HG03159 (cell line): Measurements from ENCODE around the gene CGGBP1.

Source experiments
- ATAC-seq: cut with Tn5 transposase; IDR thresholded peaks from one replicate; pipeline ENCODE4 v1.9.1; 2021; ENCODE audit warnings: mild to moderate bottlenecking, moderate library complexity; ENCODE audit not compliant: unreplicated experiment

The CGGBP1 gene, protein sequence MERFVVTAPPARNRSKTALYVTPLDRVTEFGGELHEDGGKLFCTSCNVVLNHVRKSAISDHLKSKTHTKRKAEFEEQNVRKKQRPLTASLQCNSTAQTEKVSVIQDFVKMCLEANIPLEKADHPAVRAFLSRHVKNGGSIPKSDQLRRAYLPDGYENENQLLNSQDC

DNA sequence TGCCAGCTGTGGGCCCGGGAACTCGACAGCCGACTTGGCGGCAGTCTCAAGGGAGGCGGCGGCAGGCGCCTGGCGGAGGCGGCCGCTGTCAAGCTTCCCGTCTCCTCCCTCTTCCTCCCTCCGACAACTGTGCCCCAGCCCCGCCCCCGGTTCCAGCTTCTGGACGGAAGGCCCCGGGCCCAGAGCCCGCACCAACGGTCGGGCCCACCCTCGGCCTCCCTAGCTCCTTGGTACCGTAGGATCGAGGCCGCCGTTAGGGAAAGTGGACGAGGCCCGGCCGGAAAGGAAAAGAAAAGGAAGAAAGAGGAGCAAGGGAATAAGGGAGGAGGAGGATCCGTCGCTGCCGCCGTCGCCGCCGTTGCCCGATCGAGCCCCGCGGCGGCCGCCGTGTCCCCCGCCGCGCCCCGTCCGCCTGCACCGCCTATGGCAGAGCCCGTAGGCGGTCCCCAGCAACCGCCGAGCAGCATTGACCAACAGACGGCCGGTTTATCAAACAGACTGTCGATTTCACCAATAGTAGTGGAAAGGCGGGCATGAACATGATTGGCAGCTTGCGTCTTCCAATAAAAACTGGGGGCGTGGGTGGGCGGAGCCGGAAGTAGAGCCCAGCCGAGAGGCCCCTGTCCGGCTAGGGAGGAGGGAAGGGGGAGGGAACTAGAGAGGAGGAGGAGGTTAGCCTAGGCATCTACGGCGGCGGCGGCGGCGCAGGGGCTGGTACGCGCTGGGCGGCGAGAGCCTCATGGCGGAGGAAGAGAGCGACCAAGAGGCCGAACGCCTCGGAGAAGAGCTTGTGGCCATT lies at the start of gene CGGBP1, which contains the start of gene ZNF654:
CGGBP1 (minus strand) TSS at position 425 of the 799 bp plus-strand sequence. CDS start 3,029 bp downstream, outside the sequence.
ZNF654 (plus strand) TSS at position 675 of the 799 bp plus-strand sequence; CDS start at position 740, 65 bp downstream.
- ATAC-seq: peak; percentile 96

DNA sequence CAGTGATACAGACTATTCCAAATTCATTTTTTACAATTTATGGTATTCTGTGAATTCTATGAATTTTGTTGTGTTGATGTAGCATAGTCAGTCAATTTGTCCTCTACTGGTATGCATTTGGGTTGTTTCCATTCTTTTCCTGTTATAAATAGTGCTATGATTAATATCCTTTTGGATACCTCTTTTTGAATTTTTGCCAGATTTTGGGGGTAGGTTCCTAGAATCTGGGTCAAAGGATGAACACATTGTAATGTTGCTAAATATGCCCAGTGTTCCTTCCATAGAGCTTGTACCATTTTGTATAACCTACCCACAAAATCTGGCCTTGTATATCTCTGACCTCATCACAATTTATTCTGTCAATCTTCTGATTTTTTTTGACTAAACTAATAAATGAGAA lies 46.5 kb upstream of the CGGBP1 start:
- ATAC-seq: no peak

DNA sequence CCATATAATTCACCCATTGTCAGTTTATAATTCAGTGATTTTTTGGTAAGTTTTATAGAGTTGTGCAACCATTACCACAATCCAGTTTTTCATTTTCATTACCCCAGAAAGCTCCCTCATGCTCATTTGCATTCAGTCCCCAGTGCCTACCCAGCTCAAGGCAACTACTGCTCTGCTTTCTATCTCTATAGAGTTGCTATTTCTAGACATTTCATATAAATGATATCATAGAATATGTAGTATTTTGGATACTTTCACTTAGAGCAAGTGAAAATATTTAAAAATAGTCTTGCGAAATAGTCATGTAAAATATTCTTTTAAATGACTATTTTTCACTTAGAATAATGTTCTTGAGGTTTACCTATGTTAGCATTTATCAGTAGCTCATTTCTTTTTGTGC lies 42.3 kb upstream of the CGGBP1 start:
- ATAC-seq: peak; percentile 70

DNA sequence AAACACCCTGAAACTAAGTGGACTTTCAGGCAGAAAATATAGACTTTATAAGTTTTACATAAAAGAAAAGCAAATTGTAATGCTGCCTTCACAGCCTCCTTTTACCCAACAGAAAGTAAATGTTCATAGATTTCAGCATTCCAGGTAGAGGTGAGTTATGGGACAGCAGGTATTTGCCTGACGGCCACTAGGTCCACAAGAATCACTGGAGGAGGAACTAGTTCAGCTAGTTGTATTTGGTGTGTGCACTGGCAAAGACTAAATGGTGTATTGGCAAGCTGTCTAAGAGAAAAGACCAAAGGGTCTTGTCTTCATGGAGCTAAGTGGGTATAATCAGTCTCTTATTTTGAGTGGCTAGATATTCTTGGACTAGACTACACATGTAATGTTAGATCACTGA lies 34.5 kb upstream of the CGGBP1 start:
- ATAC-seq: no peak

DNA sequence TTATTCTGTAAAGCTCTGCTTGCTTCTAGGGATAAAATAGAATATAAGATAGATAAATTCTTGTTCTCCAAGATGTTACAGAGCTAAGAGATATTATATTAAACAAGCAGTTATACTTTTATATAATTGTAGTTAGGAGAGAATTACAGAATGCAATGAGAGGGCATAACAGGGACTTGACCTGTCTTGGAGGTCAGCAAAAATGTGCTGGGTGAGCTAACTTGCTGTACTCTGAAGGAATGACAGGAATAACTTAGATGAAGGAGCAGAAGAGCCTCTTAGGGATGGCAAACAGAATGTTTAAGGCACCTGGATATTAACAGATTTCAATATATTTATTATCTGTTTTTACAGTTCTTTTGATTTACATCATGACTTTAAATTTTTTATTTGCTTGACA lies 33.5 kb upstream of the CGGBP1 start:
- ATAC-seq: no peak

DNA sequence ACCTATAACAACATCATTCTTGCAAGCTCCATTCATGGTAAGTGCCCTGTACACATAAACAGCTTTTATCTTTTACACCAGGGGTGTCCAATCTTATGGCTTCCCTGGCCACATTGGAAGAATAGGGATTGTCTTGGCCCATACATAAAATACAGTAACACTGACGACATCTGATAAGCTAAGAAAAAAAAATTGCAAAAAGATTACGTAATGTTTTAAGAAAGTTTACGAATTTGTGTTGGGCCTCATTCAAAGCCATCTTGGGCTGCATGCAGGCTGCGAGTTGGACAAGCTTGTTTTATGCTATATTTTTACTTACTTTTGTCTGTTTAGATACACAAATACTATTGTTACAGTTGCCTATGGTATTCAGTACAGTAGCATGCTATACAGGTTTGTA lies 31.9 kb upstream of the CGGBP1 start:
- ATAC-seq: no peak

DNA sequence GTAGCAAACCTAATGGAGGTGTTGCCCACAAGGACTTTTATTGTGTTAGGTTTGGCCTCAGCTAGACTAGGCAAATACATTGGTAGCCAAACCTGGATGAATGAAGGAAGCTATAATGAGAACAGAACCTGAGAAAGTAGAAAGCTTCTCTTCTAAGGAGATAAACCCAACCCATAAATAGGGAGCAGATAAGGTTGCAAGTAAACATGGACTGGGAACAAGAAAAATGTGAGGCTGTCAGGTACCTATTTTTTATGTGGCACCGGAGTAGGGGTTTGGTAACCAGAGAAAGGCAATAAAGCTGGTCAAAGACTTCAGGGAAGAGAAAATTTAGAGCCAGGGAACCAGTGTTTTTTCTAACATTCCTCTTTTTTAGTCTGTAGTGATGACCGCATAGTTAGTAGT lies 25.3 kb upstream of the CGGBP1 start:
- no peak for ATAC-seq

DNA sequence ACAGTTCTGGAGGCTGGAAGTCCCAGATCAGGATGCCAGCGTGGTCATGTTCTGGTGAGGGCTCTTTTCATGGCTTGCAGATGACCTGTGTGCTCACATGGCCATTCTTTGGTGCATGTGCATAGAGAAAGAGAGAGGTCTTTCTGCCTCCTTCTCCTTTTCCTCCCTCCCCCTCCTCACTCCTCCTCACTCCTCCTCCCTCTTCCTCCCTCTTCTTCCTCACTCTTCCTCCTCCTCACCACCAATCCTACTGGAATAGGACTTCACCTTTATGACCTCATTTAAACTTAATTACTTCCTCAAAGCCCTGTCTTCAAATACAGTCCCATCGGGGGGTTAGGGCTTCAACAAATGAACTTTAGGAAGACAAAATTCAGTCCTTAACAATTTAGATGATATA lies 24.0 kb upstream of the CGGBP1 start:
- no peak for ATAC-seq

DNA sequence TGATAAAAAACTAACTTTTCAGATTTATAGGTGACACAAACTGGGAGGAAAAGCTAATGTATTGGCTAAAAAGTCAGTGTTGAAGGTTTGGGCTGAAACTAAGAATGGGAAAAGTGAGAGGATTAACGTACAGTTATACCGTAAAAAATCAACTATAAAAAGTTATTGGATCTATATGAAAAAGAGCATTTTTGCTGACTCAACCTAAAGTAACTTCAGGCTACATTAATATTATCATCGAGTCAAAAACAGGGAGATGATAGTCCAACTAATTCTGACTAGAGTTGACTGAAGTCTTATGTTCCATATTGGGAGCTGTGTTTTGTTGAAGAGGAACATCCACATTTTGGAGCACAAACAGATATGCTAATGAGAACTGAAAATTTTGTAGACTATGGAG lies 20.1 kb upstream of the CGGBP1 start:
- ATAC-seq: no peak

DNA sequence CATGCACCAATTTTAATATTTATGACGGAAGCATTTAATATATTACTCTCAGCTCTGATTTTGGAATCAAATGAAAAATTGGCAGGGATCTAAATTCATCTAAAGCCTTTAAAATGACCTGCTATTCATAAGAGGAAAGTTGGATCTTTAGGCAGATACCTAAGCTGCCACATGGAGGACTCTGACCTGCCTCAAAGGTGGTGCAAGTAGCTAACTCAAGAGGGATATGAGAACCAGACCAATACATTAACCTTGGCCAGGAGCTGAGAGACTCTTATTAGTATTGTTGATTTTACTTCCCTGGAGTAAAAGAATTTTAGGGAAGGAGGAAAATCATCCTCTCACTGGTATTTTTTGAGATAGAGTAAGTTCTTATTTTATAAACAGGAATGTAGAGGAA lies 17.9 kb upstream of the CGGBP1 start:
- ATAC-seq: no peak

DNA sequence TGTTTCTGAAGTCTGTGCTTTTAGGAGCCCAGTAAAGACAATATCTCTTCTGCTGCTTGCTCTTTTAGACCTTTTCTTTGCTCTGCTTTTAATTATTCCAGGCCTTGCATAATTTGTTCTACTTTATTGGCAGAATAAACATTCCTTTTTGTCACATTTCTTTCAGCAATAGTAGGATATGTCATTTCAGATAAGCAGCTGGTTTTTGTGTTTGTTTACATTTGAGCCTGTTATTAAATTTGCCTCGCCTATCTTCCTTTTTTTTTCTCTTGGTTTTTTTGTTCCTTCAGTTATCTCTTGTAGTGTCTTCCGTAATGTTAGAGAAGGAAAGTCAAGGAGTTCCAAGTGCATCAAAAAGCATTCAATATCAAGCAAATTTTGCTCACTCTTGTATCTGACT lies 16.7 kb upstream of the CGGBP1 start:
- ATAC-seq: no peak

DNA sequence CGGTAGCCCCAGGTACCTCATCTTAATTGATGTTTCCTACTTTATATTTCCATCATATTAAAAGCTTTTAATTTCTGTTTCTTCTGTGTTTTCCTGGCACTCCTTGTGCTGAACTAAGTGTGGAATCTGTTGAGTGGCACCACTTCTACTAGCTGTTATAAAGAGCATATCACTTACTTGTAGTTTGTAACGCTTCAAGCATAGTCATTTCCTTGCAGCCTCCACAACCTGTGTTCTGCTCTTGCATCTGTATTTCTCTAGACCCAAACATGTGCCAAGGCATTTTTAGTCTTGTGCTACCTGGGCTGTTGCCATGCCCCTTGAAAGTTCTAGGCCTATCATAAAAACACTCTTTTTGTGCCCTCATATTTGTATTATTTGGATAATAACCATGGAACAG lies 16.3 kb upstream of the CGGBP1 start:
- ATAC-seq: no peak

DNA sequence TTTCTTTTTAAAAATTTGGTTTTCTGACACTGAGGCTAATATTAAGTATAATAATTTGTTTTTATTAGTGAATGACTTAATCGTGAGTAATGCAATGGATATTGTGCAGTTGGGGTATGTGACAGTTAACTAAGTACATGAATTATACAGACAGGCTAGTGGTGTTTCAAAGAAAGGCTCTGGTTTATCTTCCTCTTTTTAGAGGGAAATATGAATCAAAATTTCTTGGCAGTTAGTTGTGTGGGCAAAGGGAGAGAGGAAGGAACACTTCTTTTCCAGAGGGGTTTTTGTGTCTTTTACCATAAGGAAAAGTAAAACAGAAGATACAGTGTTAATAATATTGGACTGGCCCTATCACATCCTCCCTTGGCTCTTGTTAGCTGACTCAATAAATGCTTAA lies 2.9 kb upstream of the CGGBP1 start:
- no peak for ATAC-seq

DNA sequence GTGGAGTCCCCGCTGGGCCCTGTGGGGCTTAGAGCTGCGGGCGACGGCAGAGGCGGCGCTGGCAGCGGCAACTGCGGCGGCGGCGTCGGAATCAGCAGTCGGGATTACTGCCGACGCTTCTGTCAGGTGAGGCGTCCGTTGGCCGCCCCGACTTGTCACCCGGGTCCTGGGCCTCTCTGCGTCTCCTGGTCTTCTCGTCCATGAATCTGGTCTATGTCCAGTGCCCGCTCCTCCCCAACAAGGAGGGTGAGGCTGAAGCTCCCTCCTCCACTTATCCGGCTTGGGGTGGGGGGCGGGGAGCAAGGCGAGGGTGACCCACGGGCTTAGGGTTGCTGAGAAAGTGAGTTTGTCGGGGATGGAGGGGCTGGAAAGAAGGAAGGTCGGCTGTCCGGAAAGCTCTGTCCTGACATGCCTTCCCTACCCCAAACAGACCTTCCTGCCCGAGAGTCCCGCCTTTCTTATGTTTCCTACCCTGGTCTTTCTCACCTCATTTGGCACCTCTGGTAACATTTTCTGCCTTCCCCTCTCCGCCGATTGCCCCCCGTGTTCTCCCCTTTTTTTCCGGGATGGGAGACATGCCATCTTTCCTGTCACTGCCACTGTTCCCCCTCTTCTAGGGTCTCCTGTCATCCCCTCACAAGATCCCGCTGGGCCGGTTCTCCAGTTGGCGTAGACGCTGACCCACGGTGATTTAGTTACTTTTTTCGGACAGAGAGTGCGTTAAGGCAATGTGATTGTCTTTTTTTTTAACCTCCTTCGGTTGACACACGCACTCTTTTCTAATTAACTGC lies 770 bp upstream of the CGGBP1 start:
- peak; percentile 19 for ATAC-seq

DNA sequence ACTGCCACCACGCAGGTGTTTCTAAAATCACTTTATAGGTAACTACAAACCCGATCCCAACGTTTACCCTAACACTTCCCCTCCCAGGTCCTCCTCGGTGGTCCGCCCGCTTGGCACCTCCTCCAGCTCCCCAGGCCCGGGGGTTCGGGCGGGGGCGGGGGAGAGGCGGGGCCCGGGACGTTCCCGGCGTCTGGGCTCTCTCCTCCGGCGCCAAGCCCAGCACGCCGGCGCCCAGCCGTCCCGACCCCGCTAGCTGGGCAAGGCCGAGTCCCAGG lies 562 bp downstream of the CGGBP1 start:
- ATAC-seq: no peak

DNA sequence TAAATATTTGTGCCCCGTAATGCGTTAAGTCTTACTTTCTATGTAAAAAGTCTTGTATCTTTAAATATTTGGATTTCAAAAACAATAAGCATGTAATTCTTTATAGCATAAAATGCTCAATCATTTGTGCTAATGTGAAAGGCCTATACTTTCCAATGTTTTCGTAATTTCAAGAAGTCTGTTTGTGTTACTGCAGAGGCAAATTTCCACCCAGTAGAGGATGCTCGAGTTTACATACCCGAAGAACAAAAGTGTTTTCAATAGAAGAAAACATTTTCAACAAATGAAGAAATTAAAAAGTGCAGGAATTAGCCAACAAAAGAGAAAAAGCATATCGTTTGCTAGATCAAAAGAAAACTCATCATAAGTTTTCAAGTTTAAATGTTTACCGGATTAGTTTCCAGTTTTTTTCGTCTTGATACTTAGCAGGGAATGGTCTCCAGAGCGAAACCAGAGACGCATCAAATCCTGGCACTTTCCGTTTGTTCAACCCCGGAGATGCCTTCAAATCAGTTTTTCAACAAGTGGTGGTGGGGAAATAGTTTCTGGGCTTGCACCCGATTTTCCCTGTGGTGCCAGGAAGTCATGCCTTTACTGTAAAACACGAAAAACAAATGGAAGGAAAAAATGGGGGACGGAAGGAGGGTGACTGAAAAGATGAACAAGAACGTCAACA lies 1.0 kb downstream of the CGGBP1 start:
- no peak for ATAC-seq

DNA sequence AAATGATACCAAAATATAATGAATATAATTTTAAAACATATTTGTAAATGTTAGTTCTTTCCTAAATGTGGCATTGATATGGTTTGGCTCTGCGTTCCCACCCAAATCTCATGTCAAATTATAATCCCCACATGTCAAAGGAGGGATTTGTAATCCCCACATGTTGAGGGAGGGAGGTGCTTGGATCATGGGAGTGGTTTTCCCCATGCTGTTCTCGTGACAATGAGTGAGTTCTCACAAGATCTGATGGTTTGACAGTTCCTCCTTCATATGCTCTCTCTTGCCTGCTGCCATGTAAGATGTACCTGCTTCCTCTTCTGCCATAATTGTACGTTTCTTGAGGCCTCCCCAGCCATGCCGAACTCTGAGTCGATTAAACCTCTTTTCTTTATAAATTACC lies 12.0 kb downstream of the CGGBP1 start:
- no peak for ATAC-seq

DNA sequence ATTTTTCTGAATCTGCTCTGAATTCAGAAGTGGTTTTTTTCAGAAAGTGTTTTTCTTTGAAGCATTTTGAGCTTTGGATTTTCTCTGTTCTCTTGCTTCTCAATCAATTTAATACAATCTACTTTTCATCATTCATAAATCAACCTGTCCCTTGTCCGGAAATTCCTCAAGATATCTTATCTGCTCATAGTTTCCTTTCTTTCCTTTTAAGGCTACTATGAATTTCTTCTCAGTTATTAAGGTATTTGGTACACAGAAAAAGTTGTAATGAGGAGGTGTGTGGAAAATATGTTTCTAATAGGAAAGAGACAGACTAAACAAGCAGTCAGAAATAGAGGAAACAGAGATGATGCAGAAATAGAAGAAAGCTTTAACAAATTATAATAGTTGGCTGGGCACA lies 14.4 kb downstream of the CGGBP1 start:
- no peak for ATAC-seq

DNA sequence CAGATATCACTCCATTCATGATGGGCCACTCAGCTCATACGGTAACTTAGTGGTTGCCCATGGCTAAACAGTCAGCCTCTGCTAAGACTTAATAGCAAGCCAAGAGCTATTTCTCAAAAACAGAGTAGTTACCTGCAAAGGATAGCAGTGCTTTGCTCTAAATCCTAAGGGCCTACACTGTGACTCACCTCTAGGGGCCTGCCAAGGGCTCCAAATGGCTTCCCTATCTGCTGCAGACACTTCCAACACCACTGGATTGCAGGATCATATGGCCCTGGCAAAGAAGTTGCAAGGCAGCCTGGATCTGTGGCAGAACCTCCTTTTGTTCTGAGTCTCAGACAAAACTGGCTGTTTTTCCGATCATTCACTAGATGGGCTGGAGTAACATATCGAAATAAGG lies 17.8 kb downstream of the CGGBP1 start:
- no peak for ATAC-seq

DNA sequence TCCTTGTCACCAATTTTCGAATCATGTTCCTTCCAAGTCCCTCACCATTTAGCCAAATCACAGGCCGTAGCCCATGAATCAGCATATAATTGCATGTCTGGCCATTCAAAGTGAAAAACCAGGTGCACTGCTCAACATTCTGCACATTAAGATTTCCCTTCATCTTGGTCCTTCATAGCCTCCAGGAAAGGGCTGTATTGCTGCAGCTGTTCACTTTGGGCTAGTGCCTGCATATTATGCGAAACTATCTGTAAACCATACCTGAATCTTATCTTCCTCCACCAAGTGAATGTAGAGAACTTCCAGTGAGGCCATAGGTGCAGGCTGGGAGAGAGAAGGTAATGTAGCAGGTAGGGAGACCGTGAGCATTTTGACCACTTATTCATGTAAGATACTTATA lies 18.3 kb downstream of the CGGBP1 start:
- no peak for ATAC-seq

DNA sequence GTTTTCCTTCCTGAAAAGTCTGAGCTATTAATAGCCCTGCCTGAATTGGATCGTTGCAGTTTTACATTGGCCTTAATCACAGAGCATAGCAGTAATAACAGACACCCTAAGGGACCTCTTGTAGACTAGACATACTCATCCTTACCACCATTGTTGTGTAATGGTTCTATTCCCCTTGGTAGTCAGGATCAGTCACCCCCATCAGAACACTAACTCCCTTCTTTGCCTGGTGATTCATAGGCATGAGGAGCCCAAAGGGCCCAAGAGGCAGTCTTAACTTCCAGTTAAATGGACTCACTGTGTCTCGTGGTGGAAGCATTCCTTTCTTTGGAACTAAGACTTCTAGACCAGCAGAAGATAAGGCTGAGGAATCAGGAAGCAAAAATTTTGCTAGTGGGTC lies 20.2 kb downstream of the CGGBP1 start:
- no peak for ATAC-seq

DNA sequence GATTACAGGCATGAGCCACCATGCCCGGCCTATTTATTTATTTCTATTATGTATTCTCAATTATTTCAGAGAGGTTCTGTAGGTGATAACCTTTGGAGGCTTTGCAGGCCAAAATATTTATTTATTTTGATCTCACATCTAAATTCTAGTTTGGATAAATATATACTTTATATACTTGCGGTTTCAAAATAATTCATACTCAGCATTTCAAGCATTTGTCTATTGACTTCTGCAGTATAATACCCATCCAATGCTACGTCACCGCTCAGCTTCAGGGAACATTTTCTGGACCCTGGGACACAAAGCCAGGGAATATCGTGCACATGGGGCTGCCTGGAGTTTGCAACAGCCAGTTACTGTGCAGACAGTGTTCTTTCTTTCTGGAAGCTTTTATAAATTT lies 22.6 kb downstream of the CGGBP1 start:
- ATAC-seq: no peak
